HG02571 (cell line): ENCODE data around the gene NLGN1.

Source experiments
- ATAC-seq: cut with Tn5 transposase; IDR thresholded peaks from one replicate; pipeline ENCODE4 v1.9.1; 2021; ENCODE audit warnings: mild to moderate bottlenecking, moderate library complexity; ENCODE audit not compliant: unreplicated experiment

Gene NLGN1

DNA sequence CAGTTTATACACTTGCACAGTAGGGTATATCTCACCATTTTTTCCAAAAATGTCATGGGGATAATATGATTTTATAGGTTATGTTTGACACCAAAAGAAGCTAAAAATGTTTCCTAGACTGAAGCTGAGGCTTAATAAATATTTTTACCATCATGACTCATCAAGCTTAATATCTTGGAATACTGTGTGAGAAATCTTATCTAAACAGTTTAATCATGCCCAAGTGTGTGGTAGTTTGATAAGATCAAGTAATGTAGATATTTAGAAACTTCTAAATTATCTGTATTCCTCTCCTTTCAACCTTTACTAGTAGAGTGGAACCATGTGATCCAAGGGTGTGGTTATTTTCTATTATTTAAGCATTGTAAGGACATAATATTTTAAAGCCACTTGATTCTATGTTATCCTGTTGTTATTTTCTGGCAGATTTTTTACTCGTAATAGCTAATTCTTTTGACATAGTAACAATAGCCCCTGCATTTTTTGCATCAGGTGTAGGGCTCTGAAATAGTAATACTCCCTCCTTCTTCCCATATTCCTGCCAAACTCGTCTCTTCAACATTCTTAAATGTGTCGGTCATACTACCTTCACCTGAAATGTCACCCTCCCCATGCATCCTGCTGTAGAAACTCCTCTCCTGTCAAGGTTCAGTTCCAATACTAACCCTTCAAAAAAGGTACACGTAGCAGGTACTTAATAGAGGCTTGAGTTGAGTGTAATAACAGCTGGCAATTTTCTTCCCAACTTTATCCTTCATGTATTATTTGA lies 729.6 kb downstream of the NLGN1 start:
- no peak for ATAC-seq

DNA sequence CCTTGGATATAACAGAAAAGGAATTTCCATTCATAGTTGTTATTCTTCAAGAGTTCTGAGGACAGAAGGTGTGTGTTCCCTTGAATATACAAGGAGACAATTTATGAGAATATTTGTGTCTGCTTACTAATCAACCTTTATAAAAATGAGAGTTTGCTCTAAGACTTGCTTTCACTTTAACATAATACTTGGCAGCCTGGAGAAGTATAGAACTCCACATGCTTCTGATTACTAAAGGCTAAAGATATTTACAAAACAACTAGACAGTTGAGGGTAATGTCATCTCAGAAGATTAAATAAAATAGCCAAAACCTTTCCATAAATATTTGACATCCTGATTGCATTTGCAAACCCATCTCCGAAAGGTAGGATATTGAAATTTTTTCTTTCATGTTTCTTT lies 734.5 kb downstream of the NLGN1 start:
- no peak for ATAC-seq

DNA sequence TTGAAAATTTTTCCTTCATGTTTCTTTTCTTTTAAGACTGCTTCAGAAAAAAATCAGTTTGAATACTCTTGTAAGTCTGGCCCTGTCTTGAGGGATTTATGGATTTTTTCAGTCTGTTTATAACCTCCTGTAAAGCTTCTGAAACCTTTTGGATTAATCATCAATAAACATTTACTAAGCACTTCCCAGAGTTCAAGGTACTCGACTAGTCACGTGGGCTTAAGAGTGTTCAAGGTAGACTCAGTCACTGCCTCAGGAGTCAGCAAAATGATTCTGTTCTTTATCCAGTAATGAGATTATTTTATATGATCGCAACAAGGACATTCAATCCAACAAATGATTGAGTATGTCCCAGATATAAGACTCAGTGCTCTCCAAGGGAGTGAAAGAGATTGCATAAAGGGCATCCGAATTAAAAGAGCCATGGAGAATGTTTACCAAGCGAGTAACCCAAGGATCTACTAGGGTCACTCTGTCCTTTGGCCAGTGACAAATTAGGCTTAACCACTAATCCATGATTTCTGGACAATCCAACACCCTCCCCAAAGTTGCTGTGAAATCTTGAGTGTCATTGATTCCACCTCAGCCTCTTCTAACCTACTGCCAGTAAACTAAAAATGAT lies 735.0 kb downstream of the NLGN1 start:
- ATAC-seq, result no peak

DNA sequence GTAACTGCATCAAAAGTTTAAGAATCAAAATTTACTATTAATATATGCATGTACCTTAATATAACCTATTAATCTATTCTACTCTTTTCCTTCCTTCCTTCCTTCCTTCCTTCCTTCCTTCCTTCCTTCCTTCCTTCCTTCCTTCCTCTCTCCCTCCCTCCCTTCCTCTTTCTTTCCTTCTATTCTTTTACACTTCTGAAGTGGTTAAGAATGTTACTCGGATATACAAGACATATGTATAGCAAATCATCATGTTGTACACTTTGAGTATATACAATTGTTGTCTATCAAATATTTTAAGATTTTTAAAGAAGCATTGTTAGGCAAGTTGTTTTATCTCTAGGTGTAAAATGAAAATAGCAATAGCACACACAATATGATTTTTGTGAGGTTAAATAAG lies 748.5 kb downstream of the NLGN1 start:
- no peak for ATAC-seq

DNA sequence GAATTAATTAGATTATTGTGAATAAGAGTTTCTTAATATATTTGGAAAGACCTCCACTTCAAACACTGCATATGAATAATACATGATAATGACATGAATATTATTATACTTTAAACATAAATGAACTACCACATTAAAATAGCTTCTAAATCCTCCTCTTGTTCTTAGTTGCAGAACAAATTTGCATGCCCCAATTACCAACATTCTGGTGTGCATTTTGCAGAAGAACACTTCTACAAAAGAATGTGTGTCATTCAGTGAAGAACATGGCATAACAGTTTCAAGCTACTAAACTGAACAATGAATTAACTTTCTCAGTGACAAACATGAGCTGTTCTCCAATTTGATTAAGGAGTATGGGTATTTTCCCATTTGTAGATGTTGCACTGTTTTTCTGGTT lies 750.3 kb downstream of the NLGN1 start:
- ATAC-seq, result no peak

DNA sequence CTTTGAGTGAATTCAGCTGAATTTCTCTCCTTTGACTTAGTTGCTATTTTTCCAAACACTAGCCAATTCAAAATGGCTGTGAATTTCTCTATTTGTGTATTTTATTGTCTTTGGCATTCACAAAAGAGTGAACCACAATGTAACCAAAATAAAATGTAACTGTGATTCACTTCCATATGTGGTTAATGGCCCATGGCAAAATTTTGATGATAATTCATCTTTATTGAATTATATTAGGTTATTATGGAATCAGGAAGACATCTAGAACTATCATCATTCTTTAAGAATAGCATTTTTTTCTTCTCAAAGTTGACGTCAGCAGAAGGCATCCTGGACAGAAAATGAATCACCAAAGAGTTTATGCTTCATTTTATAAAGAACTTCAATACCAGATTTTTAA lies 756.3 kb downstream of the NLGN1 start:
- ATAC-seq, result no peak

DNA sequence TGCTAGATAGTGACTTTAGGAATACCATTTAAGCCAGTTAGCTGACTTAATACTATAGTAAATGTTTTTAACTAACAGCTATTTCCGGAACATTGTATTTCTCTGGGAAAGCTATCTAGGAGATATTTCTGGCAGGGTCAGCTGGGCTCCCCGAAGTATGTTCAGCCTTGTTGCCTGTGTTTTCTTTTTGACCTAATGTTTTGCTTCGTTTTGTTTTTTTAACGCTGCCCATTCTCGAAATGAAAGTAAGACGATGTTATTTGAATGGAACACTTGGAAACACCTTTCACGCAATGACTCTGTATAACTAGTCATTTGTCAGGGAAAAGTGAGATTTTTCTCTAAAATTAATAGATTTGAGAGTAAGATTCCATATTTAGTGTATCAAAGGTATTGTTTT lies 758.7 kb downstream of the NLGN1 start:
- ATAC-seq, result no peak

DNA sequence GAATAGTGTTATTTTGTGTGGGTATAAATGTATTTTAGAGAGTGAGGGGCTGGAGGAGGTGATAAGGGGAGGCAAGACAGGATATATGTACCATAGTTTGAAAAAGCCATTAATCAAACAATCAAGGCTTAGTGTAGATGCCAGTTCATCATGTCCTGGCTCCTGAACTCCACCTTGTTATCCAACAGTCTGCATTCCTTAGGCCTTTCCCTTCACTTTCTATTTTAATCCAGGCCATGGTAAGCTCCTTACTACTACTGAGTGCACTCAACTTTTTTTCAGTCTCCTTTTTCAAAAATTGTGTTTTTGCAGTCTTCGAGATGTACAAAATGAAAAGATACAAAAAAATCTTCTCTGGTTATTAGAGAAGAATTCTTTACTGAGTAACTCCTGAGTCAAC lies 761.1 kb downstream of the NLGN1 start:
- ATAC-seq, result no peak

DNA sequence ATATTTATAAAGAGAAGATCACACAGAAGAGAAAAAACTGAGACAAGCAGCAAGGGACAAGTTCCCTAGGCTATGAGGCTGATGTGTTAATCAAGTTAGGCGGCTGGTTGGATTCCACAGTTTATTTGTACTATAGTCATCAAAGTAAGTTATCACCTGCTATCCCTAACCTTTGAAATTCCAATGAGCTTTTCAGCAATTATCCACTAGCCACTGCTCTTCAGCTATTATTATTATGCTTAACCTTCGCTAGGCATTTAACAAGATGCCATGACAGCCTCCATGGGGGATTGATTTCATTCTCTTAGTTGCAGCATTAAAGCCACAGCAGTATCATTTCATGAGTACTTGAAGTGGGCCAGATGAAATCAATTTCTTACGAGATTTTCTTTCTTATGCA lies 762.1 kb downstream of the NLGN1 start:
- ATAC-seq, result no peak

DNA sequence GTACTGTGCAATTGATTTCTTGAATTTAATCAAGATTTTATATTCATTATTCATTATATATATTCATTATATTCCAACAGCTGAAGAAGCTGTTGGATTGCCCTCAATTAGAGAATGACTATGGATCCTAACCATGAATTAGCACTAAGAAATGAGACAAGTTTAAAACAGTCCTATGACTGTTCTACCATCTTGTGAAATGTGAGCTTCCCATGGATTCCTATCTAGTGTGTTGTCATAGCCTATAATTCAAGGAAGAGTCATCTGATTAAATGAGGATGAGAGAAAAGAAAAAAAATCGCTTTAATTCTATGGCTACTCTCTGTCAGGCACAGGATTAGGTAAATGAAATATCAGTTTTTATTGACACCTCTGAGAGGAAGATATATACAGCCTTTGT lies 765.0 kb downstream of the NLGN1 start:
- no peak for ATAC-seq

DNA sequence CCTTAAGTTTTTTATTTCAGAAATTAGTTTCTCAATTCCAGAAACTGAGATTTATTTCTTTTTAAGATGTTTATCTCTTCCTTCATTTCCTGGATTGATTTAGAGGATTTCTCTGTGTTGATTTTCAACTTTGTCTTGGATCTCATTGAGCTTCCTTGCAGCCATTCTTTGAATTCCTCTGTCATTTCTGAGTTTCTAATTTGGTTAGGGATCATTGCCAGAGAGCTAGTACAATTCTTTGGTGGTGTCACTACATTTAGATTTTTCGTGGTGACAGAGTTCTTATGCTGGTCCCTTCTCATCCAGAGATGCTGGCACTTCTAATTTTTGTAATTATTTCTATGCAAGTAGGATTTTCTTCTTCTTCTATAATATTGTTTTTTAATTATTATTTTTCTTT lies 770.5 kb downstream of the NLGN1 start:
- ATAC-seq, result no peak

DNA sequence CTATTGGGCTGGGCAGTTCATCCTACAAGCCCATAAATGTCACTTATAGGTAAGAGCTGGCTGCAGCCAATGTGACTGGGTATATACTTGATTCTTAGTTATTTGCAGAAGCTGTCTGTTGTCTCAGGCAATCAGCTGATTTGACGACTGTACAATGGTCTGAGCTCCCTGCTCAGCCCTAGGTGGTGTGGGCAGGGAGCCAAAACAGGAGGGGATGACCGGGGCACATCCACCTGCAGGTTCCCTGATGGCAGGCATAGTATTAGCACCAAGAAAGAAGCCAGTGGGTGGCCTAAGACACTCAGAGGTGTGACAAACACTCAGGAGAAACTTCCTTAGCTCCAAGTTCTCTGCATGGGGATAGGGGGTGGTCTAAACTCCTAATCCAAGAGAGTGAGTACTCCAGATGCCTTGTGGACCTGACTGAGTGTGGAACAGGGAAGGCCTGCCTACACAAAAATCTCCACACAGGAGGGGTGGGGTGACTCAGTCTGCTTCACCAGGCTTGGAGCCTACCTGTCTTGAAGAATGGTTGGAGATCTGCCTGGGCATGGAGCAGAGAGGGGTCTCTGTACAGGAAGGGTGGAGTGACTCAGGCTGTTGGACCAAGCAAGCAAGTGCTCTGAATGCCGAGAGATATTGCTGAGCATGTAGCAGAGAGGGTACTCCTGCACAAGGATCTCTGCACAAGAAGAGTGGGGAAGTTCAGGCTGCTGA lies 771.2 kb downstream of the NLGN1 start:
- no peak for ATAC-seq

DNA sequence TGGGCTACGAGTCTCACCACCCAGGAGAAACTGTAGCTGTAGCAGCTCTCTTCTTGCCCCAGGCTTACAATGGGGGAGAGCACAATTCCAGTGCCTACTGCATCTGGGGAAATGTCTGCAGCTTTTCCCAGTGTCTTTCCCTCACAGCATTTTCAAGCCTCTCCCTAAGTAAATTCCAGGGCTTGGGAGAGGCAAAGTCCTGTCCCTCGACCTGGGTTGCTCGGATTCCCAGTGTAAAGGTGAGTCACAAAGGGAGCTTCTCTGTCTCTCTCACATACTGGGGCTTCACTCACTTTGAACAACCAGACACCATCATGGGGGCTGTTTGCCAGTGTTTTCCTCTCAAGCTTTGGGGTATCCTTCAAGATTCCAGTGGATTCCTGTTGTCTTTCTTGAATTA lies 772.2 kb downstream of the NLGN1 start:
- no peak for ATAC-seq

DNA sequence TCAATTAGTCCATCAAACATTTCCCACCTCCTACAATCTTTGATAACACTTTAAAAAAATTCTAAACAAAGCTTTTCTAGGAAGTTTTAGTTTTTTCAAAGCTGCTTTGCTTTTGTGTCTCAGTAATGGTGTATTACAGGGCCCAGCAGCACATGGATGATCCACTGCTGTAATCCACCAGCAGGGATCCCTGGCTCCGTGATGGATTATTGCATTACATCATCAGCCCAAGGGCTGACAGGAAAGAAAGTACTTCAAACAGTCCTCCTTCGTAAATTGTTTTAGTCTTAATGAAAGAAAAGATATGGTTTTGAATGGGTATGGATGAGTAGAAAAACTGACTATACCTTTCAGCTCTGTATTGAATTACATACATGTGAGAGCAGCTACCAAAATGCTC lies 772.7 kb downstream of the NLGN1 start:
- ATAC-seq, result no peak

DNA sequence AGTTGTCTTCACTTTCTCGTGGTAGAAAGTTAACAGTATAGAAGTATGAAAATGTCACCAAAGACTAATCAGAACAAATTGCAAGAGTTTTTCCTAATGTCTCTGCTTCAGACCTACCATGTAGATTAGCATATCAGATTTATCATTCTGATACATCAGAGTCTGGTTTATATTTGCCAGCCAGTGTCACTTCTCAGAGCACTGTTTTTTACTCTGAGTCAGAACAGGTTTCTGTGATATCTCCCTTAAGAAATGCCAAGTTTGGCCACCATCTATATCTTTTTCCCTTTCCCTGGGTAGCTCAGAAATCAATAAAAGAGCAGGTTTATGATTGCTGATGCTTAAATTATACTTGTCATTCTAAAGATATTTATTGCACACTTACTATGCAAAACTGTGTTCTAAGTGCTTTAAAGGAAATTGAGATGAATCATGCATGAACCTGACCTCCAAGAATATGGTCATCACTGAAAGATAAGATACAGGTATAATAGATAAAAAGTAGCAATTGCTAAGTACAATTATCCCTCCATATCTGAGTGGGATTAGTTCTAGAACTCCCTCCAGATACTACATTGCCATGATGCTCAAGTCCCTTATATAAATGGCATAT lies 788.9 kb downstream of the NLGN1 start:
- ATAC-seq, result no peak

DNA sequence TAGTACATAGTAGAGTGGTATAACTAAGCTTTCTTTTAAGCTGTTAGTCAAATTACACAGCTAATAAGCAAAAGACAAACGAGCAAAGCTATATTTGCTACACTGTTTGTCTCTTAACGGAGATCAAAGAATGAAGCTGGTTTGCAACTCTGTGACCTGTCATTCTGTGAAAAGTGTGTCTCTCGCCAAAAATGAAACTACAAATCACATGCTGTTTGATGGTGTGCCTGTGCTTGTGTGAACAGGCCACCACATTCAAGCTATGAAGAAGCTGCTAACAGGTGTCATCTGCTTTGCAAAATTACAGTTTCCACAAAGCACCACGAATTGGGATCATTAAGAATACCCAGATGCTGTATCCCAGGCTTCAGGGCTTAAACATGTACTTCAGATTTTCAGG lies 793.8 kb downstream of the NLGN1 start:
- ATAC-seq, result no peak

DNA sequence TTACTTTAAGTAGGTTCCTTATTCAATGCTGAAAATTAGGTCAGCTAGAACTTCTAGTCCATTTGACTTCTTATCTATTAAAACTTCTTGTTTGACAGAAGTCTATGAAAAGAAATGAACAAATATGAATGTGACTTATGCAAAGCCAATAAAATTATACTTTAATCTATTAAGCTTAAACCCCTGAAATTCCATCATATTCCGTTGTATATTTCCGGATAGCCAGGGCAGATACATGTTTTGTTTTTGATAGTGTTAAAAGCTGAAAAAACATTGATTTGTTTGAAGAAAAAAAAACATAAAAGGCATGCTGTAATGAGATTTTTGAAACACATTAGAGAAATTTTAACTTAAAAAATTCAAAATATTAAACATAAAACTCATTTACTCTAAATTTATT lies 794.4 kb downstream of the NLGN1 start:
- no peak for ATAC-seq

DNA sequence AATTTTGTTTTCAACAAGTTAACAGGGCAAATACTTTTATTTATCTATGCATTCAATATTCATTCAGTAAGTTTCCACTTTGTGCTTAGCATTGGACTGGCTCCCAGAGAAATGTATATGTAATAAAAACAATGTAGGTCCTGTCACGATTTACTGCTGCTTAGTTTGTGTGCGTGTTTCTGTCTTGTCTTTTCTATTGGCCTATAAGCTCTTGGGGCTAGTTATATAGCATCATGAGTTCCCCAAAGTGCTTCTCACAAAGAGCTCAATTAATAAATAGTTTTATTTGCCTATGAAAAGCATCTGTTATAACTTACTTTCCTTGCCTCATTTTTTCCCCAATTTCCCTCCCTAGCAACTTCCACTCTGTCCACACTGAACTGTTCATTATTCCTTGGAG lies 794.9 kb downstream of the NLGN1 start:
- ATAC-seq, result no peak

DNA sequence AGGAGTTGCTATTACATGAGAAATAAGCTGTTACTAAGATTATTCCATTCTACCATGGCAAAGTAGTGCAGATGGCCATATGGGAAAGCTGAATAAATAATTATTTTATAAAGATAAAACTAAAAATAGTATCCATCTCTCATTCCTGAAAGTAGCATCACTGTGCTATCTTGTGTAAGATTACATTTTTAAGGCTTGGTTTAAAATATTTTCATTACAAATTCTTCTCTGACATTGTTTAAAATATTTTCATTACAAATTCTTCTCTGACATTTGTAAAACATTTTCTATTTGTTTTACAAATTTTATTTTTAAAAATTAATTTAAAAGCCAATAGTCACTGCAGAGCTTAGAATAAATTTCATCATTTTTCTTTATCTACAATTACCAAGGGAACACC lies 796.1 kb downstream of the NLGN1 start:
- ATAC-seq, result no peak

DNA sequence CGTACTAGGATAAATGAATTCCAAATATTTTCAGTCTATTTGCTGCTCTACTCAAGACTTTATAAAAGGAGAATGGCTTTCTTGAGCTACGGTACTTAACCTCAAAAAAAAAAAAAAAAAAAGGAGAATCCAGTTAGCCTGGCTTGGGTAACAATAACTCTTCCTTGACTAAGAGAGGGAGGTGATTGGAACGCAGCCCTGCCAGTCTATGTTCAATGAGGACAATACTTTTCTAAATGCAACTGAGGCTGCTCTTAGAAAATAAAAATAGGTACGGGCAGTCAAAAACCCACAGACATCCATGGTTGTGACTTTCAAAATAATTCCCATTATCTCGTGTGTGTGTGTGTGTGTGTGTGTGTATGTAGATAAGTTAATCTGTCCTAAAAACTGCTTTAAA lies 799.9 kb downstream of the NLGN1 start:
- no peak for ATAC-seq

DNA sequence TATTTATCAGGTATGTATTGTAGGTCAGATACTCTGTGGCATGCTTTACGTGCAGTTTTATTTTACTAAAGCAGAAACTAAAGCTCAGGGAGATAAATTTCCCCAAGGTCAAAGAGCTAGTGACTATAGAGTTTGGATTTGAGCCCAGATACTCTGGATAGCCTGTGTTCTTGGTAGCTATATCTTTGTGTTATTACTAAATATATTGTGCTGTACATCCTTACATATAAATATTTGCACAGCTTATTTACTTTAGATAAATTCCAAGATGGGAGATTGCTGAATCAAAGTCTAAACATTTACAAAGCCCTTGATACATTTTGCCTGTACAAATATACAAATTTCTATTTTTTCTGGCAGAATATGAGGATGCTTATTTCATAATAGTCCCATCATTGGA lies 800.7 kb downstream of the NLGN1 start:
- ATAC-seq, result no peak

DNA sequence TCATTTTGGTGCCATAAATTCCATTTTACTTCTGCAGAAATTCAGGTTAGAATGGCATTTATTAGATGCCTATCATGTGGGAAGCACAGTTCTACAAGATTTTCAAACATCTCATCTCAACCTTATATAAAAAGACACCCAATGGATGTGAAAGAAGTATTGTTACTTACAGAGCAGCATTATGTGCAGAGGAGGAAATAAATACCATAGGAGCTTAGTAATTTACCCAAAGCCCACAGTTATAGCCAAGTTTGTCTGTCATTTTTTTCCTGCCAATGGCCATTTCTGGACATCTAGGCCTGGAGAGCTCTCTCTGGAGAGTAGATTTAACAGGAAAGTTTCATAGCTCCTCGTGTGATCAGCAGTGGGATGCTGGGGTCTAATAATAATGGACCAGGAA lies 802.2 kb downstream of the NLGN1 start:
- no peak for ATAC-seq
